Upper lobe of left lung (tissue), 6 donors: ENCODE measurements around the gene GNB5. TPM values are rescaled to one million over a fixed set of nuclear protein-coding genes. Genes with fewer than 3 reads are reported as not detected.
A peak's percentile ranks its signal among the peaks of the same experiment; 100 is the strongest.
"Not testable (repeated sequence)": the region's sequence is repeated elsewhere in the genome, so short reads cannot be mapped to it uniquely, and the experiment has no call there.

Experiments used
- ATAC-seq, 2 donors: fragments of 200-7000 bp; cut with Tn5 transposase; one replicate each; pipeline ENCODE4 v1.9.1; 2022; ENCODE audit warnings: mild to moderate bottlenecking in 2 of 2, moderate library complexity in 2 of 2; ENCODE audit not compliant: low FRiP score in 2 of 2
- DNase-seq, 2 donors: peaks; one replicate each; pipeline ENCODE4 v3.0.0-alpha.2; 2019 to 2020
- H3K27ac ChIP-seq, 4 donors: fragments of 200-600 bp; sonication (generic); one replicate each; pipeline ENCODE4 v1.5.1; 2016 to 2019
- H3K27me3 ChIP-seq, 4 donors: fragments of 200-600 bp; sonication (generic); one replicate each; pipeline ENCODE4 v1.5.1; 2017 to 2019
- H3K36me3 ChIP-seq, 4 donors: fragments of 200-600 bp; sonication (generic); one replicate each; pipeline ENCODE4 v1.5.1; 2016 to 2019
- H3K4me1 ChIP-seq, 4 donors: fragments of 200-600 bp; sonication (generic); one replicate each; pipeline ENCODE4 v1.5.1; 2018 to 2019
- H3K4me3 ChIP-seq, 4 donors: fragments of 200-600 bp; sonication (generic); one replicate each; pipeline ENCODE4 v1.5.1; 2017 to 2019; ENCODE audit warnings: mild to moderate bottlenecking in 2 of 4, moderate library complexity in 1 of 4
- H3K9me3 ChIP-seq, 4 donors: fragments of 200-600 bp; sonication (generic); one replicate each; pipeline ENCODE4 v1.5.1; 2018 to 2019
- CTCF ChIP-seq, 6 experiments: fragments of 450-650 bp in 4 of 6; fragments of 200-600 bp in 2 of 6; sonication (generic) in 2 of 6; IDR thresholded peaks; one replicate each; pipeline ENCODE4 v1.5.1; 2016 to 2019; ENCODE audit warnings: antibody characterized with exemption in 6 of 6
- EP300 ChIP-seq, 4 donors: sonication (generic); formaldehyde crosslinking; IDR thresholded peaks; one replicate each; pipeline ENCODE4 v1.5.1; 2017; ENCODE audit warnings: antibody characterized with exemption in 4 of 4, control low read depth in 2 of 4
- POLR2A ChIP-seq, 4 donors: fragments of 450-650 bp; IDR thresholded peaks; one replicate each; pipeline ENCODE4 v1.5.1; 2016 to 2017; ENCODE audit warnings: antibody characterized with exemption in 4 of 4, mild to moderate bottlenecking in 2 of 4
- POLR2AphosphoS5 ChIP-seq, 2 donors: sonication (generic); formaldehyde crosslinking; IDR thresholded peaks; one replicate each; pipeline ENCODE4 v1.5.1; 2017; ENCODE audit warnings: antibody characterized with exemption in 2 of 2
- WGBS, 2 donors: methylation state at CpG; one replicate each; pipeline ENCODE4 v1.1.5; 2017 to 2018; 5-methylcytosine and 5-hydroxymethylcytosine counted together
- total RNA-seq, 6 donors: library from RNA; depleted of rRNA in 4 of 6; stranded (reverse); fragments of >200 nt in 4 of 6; gene quantifications; one replicate each; pipeline versions ENCODE4 v1.1.0 to v1.2.1, GENCODE V29; 2016 to 2021
- donor health status: DM: no; HTN: no; CAD: no; lungs with moderate emphysema.
- donor health status: DM: no; HTN: yes; CAD: no; lungs with severe emphysema.

Gene GNB5
- total RNA-seq, 6 donors from 2014 or later = 14.7 to 56.8 (median 31.0) TPM

GRCh38 chr15:52178765-52179164 lies 12.4 kb downstream of the GNB5 start:
- peaks cover 6 to 17% (median 13%) of the 10 kb centered on the region in 4 donors for H3K4me1 ChIP-seq
- H3K27ac ChIP-seq = peak overlapping the region; percentile 75 to 91 (median 83)
- ATAC-seq (no peak), DNase-seq (no peak)
- H3K9me3 ChIP-seq = no peaks in the 10 kb centered on the region
- no peaks in the 10 kb centered on the region for H3K36me3 ChIP-seq
- H3K4me3 ChIP-seq = peak overlapping the region; percentile 54 to 92 (median 80)
- 30 to 40% methylated on average over 10 of the region's 10 CpGs for WGBS, 2 donors
- TF ChIP-seq EP300 (IDR thresholded peaks at IDR 0.05) (no peak), POLR2AphosphoS5 (IDR thresholded peaks at IDR 0.05) (no peak), POLR2A (IDR thresholded peaks at IDR 0.05) (no peak), CTCF (IDR thresholded peaks at IDR 0.05) (no peak)
- no peaks in the 10 kb centered on the region for H3K27me3 ChIP-seq

GRCh38 chr15:52172869-52173268 lies 18.3 kb downstream of the GNB5 start:
- no peak for TF ChIP-seq CTCF (IDR thresholded peaks at IDR 0.05)
- no peak for TF ChIP-seq EP300 (IDR thresholded peaks at IDR 0.05)
- TF ChIP-seq POLR2AphosphoS5 (IDR thresholded peaks at IDR 0.05) = no peak
- TF ChIP-seq POLR2A (IDR thresholded peaks at IDR 0.05) = no peak
- Histone ChIP-seq H3K27me3 (no peaks in the 10 kb centered on the region), H3K4me1 (no peaks in the 10 kb centered on the region), H3K27ac (no peak overlapping the region), H3K9me3 (no peaks in the 10 kb centered on the region), H3K4me3 (no peak overlapping the region), H3K36me3 (no peaks in the 10 kb centered on the region)
- ATAC-seq (no peak), DNase-seq (no peak)
- WGBS, 2 donors = 69 to 79% methylated on average over 2 of the region's 2 CpGs

GRCh38 chr15:52171807-52172206 lies 19.4 kb downstream of the GNB5 start:
- Histone ChIP-seq H3K4me3 (no peak overlapping the region), H3K27ac (no peak overlapping the region), H3K27me3 (no peaks in the 10 kb centered on the region), H3K36me3 (no peaks in the 10 kb centered on the region), H3K9me3 (no peaks in the 10 kb centered on the region), H3K4me1 (no peaks in the 10 kb centered on the region)
- DNase-seq (no peak), ATAC-seq (no peak)
- 27 to 31% methylated on average over 1 of the region's 1 CpG for WGBS, 2 donors
- TF ChIP-seq CTCF (IDR thresholded peaks at IDR 0.05) (no peak), POLR2A (IDR thresholded peaks at IDR 0.05) (no peak), EP300 (IDR thresholded peaks at IDR 0.05) (no peak), POLR2AphosphoS5 (IDR thresholded peaks at IDR 0.05) (no peak)

GRCh38 chr15:52171386-52171785 lies 19.8 kb downstream of the GNB5 start:
- H3K27me3 ChIP-seq = no peaks in the 10 kb centered on the region
- WGBS, 2 donors = 25 to 39% methylated on average over 4 of the region's 4 CpGs
- no peak overlapping the region for H3K4me3 ChIP-seq
- no peaks in the 10 kb centered on the region for H3K36me3 ChIP-seq
- TF ChIP-seq POLR2AphosphoS5 (IDR thresholded peaks at IDR 0.05) (no peak), EP300 (IDR thresholded peaks at IDR 0.05) (no peak), POLR2A (IDR thresholded peaks at IDR 0.05) (no peak), CTCF (IDR thresholded peaks at IDR 0.05) (no peak)
- H3K4me1 ChIP-seq = no peaks in the 10 kb centered on the region
- H3K9me3 ChIP-seq = no peaks in the 10 kb centered on the region
- no peak for ATAC-seq
- DNase-seq = no peak
- no peak overlapping the region for H3K27ac ChIP-seq

- H3K9me3 ChIP-seq, H3K4me3 ChIP-seq, H3K27me3 ChIP-seq, ATAC-seq, DNase-seq, H3K27ac ChIP-seq, H3K36me3 ChIP-seq, H3K4me1 ChIP-seq: not testable (repeated sequence)
- 96 to 99% methylated on average over 3 of the region's 3 CpGs for WGBS, 2 donors
These were observed 21.0 kb downstream of the GNB5 start for GRCh38 chr15:52170199-52170598.

GRCh38 chr15:52165494-52166131 lies 25.6 kb downstream of the GNB5 start:
- not testable (repeated sequence) for H3K4me1 ChIP-seq
- 83 to 88% methylated on average over 5 of the region's 5 CpGs for WGBS, 2 donors

More at GRCh38 chr15:52165494-52166131, 25.6 kb downstream of the GNB5 start:
- not testable (repeated sequence) for H3K27me3 ChIP-seq, ATAC-seq, H3K27ac ChIP-seq, H3K36me3 ChIP-seq, H3K4me3 ChIP-seq, H3K9me3 ChIP-seq, DNase-seq
